A549 (cell line): ENCODE data around the gene WNT6. TPM values are rescaled to one million over a fixed set of nuclear protein-coding genes. Genes with fewer than 3 reads are reported as not detected.

Experiments used
- ATAC-seq, 2 experiments: fragments of 200-7000 bp in 1 of 2; fragments of >200 bp in 1 of 2; cut with Nextera tagmentation in 1 of 2; cut with Tn5 transposase in 1 of 2; 3 replicates each; pipeline versions ENCODE4 v1.8.0 to v1.9.1; 2018 to 2020; ENCODE audit warnings: mild to moderate bottlenecking in 1 of 2, moderate library complexity in 1 of 2
- CTCF ChIA-PET: fragments of 300-600 bp; sonication (Branson Sonifier 250); formaldehyde crosslinking; extraction: SDS; loops from one replicate; lab custom pipeline; 2021; ENCODE audit warnings: antibody characterized with exemption, inconsistent platforms; lab: Yijun Ruan, JAX
- POLR2A ChIA-PET: fragments of 350-600 bp; formaldehyde crosslinking; extraction: SDS; loops from one replicate; lab custom pipeline; 2021; ENCODE audit warnings: antibody characterized with exemption, inconsistent platforms; lab: Yijun Ruan, JAX
- DNase-seq, 2 experiments: peaks; one replicate each; pipeline versions ENCODE4 v3.0.0 to v3.0.0-alpha.2; 2011 to 2016; ENCODE audit warnings: low read depth in 1 of 2, low spot score in 1 of 2
- FAIRE-seq: peaks from 2 replicates; lab custom pipeline; 2011; peaks lifted over from hg19 to GRCh38; lab: Jason Lieb, UNC
- H3K27ac ChIP-seq, 2 experiments: fragments of >200 bp; sonication (Bioruptor Twin); formaldehyde crosslinking; 3 replicates each; pipeline ENCODE4 v1.5.1; 2016 to 2017
- H3K4me1 ChIP-seq: fragments of >200 bp; sonication (Bioruptor Twin); formaldehyde crosslinking; 3 replicates; pipeline ENCODE4 v1.6.1; 2016
- H3K4me2 ChIP-seq: fragments of >200 bp; sonication (Bioruptor Twin); formaldehyde crosslinking; 3 replicates; pipeline ENCODE4 v1.6.1; 2016
- H3K4me3 ChIP-seq: fragments of >200 bp; sonication (Bioruptor Twin); formaldehyde crosslinking; 3 replicates; pipeline ENCODE4 v1.5.1; 2016
- H3K9me3 ChIP-seq: fragments of >200 bp; sonication (Bioruptor Twin); formaldehyde crosslinking; 3 replicates; pipeline ENCODE4 v1.6.1; 2016
- CBX8 ChIP-seq: fragments of 200-600 bp; sonication (generic); IDR thresholded peaks from 2 replicates; pipeline ENCODE4 v1.6.1; 2016
- CEBPB ChIP-seq, 2 experiments: fragments of >200 bp in 1 of 2; sonication (Bioruptor Twin) in 1 of 2; formaldehyde crosslinking in 1 of 2; IDR thresholded peaks; 2 replicates each; pipeline ENCODE4 v1.6.1; 2012 to 2016
- CHD2 ChIP-seq: fragments of 150-350 bp; IDR thresholded peaks from 2 replicates; pipeline ENCODE4 v1.6.1; 2014; ENCODE audit warnings: low read length; ENCODE audit not compliant: partially characterized antibody
- EHF ChIP-seq: fragments of 250-450 bp; sonication (Bioruptor Pico); IDR thresholded peaks from 2 replicates; pipeline ENCODE4 v1.5.0; 2020; ENCODE audit warnings: mild to moderate bottlenecking
- ELK1 ChIP-seq: fragments of 150-350 bp; IDR thresholded peaks from 2 replicates; pipeline ENCODE4 v1.6.1; 2014; ENCODE audit warnings: low read depth, mild to moderate bottlenecking, low read length
- EP300 ChIP-seq, 2 experiments: fragments of >200 bp; sonication (Bioruptor Twin); formaldehyde crosslinking; IDR thresholded peaks; 2 replicates in 1 of 2; 3 replicates in 1 of 2; pipeline ENCODE4 v1.6.1; 2016 to 2017
- FOSB ChIP-seq: fragments of 250-450 bp; sonication (Bioruptor Pico); IDR thresholded peaks from 2 replicates; pipeline ENCODE4 v1.5.0; 2020; ENCODE audit warnings: mild to moderate bottlenecking, moderate library complexity
- HMGXB4 ChIP-seq: fragments of 250-450 bp; sonication (Bioruptor Pico); IDR thresholded peaks from 2 replicates; pipeline ENCODE4 v1.5.0; 2021; ENCODE audit warnings: mild to moderate bottlenecking, moderate library complexity, borderline replicate concordance
- JUN ChIP-seq, 2 experiments: fragments of >200 bp; sonication (Bioruptor Twin); formaldehyde crosslinking; IDR thresholded peaks; 2 replicates in 1 of 2; 3 replicates in 1 of 2; pipeline ENCODE4 v1.6.1; 2016 to 2017
- JUNB ChIP-seq: fragments of >200 bp; sonication (Bioruptor Twin); formaldehyde crosslinking; IDR thresholded peaks from 2 replicates; pipeline ENCODE4 v1.6.1; 2016
- KDM1A ChIP-seq: fragments of 200-600 bp; sonication (generic); IDR thresholded peaks from 2 replicates; pipeline ENCODE4 v1.6.1; 2016; ENCODE audit warnings: low read depth, mild to moderate bottlenecking
- MAX ChIP-seq: IDR thresholded peaks from 2 replicates; pipeline ENCODE4 v1.6.1; 2012
- POLR2AphosphoS2 ChIP-seq: conservative IDR thresholded peaks from 2 replicates; pipeline ENCODE4 v1.6.1; 2012; ENCODE audit warnings: low read length, improper control_type of control experiment, inconsistent platforms
- RNF2 ChIP-seq: fragments of 200-600 bp; sonication (generic); IDR thresholded peaks from 2 replicates; pipeline ENCODE4 v1.6.1; 2016; ENCODE audit warnings: low read depth, mild to moderate bottlenecking, antibody characterized with exemption, moderate library complexity, borderline replicate concordance
- SMC3 ChIP-seq: fragments of >200 bp; sonication (Bioruptor Twin); formaldehyde crosslinking; IDR thresholded peaks from 3 replicates; pipeline ENCODE4 v1.6.1; 2018; ENCODE audit warnings: inconsistent platforms
- ZC3H11A ChIP-seq: fragments of 450-650 bp; IDR thresholded peaks from 2 replicates; pipeline ENCODE4 v1.6.1; 2014; ENCODE audit warnings: antibody characterized with exemption, mild to moderate bottlenecking
- ZFP36 ChIP-seq: fragments of 450-650 bp; IDR thresholded peaks from 2 replicates; pipeline ENCODE4 v1.6.1; 2014; ENCODE audit warnings: borderline replicate concordance; ENCODE audit not compliant: partially characterized antibody
- WGBS: methylation state at CpG from one replicate; pipeline ENCODE4 v1.1.6; 2017; ENCODE audit errors: missing lambda C conversion rate; 5-methylcytosine and 5-hydroxymethylcytosine counted together
- polyA plus RNA-seq, 4 experiments: library from polyadenylated mRNA; depleted of rRNA in 3 of 4; stranded (reverse); fragments of >200 nt; fragmentation: RNase III in 1 of 4; extraction: RNeasy Plus Mini Kit Qiagen cat#74134 plus additional on column Dnase treatment in 1 of 4; gene quantifications; 2 replicates in 3 of 4; 3 replicates in 1 of 4; pipeline ENCODE4 v1.2.3, GENCODE V29; 2011 to 2017
- TF ChIP-seq, protein P1 (sequence below): fragments of >200 bp; sonication (Bioruptor Twin); formaldehyde crosslinking; IDR thresholded peaks from 3 replicates; pipeline ENCODE4 v1.5.1; 2016

The WNT6 gene
- polyA plus RNA-seq, 2 of the 4 experiments (the other 2 are of a cell fraction) = 0.06 to 0.10 TPM

- Histone ChIP-seq H3K4me1 (peaks cover 8% of the 10 kb centered on the region; the same call in 2 of the 3 replicates), H3K4me2 (no peak overlapping the region), H3K9me3 (no peaks in the 10 kb centered on the region), H3K4me3 (no peak overlapping the region)
- no peak for ATAC-seq
- TF ChIP-seq ZFP36 (no peak), KDM1A (no peak), ELK1 (no peak), SMC3 (no peak), JUNB (no peak), JUN (IDR thresholded peaks at IDR 0.05) (no peak), CBX8 (no peak), ZC3H11A (no peak), RNF2 (no peak), POLR2AphosphoS2 (no peak), EHF (CRISPR knock-in tag) (no peak), FOSB (CRISPR knock-in tag) (no peak), MAX (no peak), EP300 (IDR thresholded peaks at IDR 0.05) (no peak), HMGXB4 (CRISPR knock-in tag) (no peak), CHD2 (no peak)
- TF ChIP-seq, protein P1, sequence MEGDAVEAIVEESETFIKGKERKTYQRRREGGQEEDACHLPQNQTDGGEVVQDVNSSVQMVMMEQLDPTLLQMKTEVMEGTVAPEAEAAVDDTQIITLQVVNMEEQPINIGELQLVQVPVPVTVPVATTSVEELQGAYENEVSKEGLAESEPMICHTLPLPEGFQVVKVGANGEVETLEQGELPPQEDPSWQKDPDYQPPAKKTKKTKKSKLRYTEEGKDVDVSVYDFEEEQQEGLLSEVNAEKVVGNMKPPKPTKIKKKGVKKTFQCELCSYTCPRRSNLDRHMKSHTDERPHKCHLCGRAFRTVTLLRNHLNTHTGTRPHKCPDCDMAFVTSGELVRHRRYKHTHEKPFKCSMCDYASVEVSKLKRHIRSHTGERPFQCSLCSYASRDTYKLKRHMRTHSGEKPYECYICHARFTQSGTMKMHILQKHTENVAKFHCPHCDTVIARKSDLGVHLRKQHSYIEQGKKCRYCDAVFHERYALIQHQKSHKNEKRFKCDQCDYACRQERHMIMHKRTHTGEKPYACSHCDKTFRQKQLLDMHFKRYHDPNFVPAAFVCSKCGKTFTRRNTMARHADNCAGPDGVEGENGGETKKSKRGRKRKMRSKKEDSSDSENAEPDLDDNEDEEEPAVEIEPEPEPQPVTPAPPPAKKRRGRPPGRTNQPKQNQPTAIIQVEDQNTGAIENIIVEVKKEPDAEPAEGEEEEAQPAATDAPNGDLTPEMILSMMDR = no peak
- TF ChIP-seq, all 56 proteins: peak for 0
- WGBS = 85% methylated on average over 16 of the region's 17 CpGs
- FAIRE-seq (no peak), DNase-seq (no peak)
- no peak overlapping the region for H3K27ac ChIP-seq
- CTCF ChIA-PET = interaction anchor here (1.0 to 2.6 kb wide), 4 partner anchors 13 to 120 kb away, joined by 3 to 8 read pairs (median 4); partner anchors contain the start of gene TTLL4
- POLR2A ChIA-PET = no interaction called here
Measured at GRCh38 chr2:218829868-218830451, 29.6 kb upstream of the WNT6 start.

- ATAC-seq = no peak
- no peak for DNase-seq
- Histone ChIP-seq H3K4me1 (peaks cover 8% of the 10 kb centered on the region; the same call in 2 of the 3 replicates), H3K4me3 (no peak overlapping the region), H3K4me2 (no peak overlapping the region), H3K9me3 (no peaks in the 10 kb centered on the region), H3K27ac (no peak overlapping the region)
- FAIRE-seq = no peak
- TF ChIP-seq KDM1A = 0 out of 2 replicates have a peak, but pooled peaks have one; percentile 16
- no peak for TF ChIP-seq CEBPB (IDR thresholded peaks at IDR 0.05)
- POLR2A ChIA-PET = no interaction called here
- CTCF ChIA-PET = interaction anchor here (0.7 to 5.0 kb wide), 5 partner anchors 12 to 120 kb away, joined by 3 to 22 read pairs (median 5); partner anchors contain the start of gene TTLL4
- WGBS = 93% methylated on average over 3 of the region's 3 CpGs
Measured at GRCh38 chr2:218830526-218831306, 28.9 kb upstream of the WNT6 start.
